ENCODE data around the gene CACNA1C.

The CACNA1C gene

DNA sequence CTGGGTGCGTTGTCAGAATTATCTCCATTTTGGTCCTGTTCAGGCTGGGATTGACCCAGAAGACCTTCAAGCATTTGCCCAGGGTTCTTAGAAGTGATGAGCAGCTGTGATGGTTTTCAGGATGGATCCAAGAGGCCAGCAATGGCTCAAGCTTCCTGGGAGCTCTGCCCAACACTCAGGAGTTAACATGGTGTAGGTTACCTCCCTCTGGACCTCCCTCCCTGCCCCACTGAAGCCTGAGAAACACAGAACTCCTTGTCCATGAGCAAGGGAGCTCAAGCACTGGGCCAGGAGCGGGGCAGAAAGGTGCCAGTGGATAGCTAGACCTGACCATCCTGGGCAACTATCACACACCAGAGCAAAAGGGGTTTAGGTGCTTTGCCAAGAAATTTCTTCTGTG, 593.6 kb downstream of the CACNA1C start:
- in situ Hi-C loops (cut with MboI; ENCODE audit: low sequenced_read_pairs), result no loop called here

DNA sequence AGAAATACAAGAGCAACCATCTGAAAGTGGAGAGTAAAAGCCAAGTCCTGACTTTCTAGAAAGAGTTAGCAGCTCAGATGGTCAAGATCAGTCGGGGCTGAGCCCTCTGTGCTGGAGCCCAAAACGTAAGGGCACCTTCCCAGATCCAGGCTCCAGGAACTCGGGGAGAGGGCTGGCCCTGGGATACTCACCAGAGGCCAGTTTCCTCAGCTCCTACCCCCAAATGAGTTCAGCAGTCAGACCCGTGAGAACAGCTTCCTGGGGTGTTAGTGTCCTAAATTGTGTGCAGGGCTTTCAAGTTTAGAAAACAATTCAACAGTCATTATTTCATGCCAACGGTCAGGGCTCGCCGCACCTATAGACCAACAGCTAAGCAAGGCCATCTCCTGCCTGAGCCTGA, 594.4 kb downstream of the CACNA1C start:
- in situ Hi-C loops (cut with MboI; ENCODE audit: low sequenced_read_pairs), result no loop called here

- in situ Hi-C loops (cut with MboI; ENCODE audit: low sequenced_read_pairs), result no loop called here
Observed at GRCh38 chr12:2648406-2648805, 595.6 kb downstream of the CACNA1C start.

- in situ Hi-C loops (cut with MboI; ENCODE audit: low sequenced_read_pairs), result no loop called here
Observed at GRCh38 chr12:2649201-2650030, 596.6 kb downstream of the CACNA1C start.

DNA sequence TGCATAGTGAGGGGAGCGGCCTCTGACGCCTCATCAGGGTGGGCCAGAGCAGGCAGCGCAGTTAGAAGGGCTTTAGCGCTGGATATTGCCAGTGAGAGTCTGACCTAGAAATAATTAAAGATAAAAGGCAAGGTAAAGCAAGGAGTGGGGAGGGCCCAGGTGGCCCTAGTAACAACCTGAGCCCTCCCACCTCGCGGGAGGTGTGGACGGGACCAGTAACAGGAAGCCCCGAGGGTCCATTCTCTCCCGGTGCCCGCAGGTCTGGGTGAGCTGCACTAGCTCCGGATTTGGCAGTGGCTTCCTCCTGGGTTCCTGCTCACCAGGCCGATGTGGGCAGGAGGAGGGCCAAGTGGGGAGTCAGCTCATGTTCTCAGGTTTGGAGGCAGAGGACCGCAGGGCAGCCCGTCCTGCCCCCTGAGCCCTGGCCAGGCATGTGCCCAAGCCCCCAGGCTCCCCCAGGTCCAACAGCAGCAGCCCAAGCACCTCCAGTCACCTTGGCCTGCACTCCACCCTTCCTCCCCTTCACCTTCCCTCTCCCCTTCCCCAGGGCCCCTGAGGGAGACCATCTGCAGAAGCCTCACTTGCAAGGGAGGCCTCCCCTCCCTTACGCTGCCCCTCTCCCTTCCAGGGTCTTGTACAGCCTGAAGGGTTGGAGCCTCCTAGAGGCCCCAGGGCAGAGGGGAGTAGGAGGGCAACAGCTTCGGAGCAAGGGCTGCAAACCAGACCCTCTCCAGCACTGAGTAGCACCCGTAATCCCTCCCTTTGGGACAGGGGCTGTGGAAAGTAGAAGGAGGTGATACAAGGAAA, 597.7 kb downstream of the CACNA1C start:
- in situ Hi-C loops (cut with MboI; ENCODE audit: low sequenced_read_pairs), result no loop called here

- in situ Hi-C loops (cut with MboI; ENCODE audit: low sequenced_read_pairs), result no loop called here
Observed at GRCh38 chr12:2651068-2651965, 598.5 kb downstream of the CACNA1C start.

DNA sequence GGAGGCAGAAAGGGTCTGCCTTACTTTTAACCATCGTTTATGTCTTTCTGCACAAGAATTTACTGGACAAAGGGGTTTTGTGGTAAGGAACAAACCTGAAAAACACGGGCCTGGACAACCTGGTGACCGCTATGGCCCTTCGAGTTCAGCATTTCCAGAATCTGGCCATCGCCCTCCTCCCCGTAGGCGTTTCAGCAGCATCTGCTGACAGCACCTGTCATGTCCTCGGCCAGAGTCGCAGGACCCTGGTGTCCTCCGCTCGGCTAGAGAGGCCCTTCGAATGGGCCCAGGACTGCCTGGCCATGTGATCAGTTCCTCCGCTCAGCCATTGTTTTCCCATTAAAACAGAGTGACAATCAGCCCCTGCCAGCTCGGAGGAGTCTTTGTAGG, 599.2 kb downstream of the CACNA1C start:
- in situ Hi-C loops (cut with MboI; ENCODE audit: low sequenced_read_pairs), result no loop called here

DNA sequence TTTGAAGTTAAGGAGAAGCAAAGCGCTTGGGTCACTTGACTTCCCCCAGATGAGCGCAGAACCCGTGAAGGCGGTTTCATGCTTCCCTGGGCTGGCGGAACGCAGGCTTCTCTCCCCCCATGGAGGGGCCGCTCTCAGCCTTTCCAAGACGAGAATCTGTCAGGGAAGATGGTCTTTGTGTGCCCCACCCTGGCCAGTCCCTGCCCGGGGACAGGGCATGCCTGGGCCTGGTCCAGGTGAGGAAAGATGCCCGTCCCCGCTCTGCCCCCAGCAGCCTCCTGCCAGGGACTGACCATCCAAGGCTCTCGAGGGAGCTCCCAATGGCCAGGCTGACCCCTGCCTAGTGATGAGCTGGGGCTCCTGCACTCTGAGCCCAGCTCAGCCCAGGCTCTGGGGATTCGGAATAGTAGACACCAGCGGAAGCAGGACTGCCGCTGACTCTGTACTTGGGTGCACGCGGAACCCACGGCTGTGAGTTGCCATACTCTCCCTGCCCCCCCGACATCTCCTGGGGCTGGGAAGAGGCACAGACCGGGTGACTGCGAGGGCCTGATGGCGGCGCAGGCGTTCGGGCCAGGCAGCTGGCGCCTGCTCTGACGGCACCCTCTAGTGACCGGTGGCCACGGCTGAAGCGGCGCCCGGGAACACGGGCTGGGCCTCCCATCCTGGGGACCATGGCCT, 599.8 kb downstream of the CACNA1C start:
- in situ Hi-C loops (cut with MboI; ENCODE audit: low sequenced_read_pairs), result no loop called here

- in situ Hi-C loops (cut with MboI; ENCODE audit: low sequenced_read_pairs), result no loop called here
Observed at GRCh38 chr12:2653461-2653965, 600.7 kb downstream of the CACNA1C start.

DNA sequence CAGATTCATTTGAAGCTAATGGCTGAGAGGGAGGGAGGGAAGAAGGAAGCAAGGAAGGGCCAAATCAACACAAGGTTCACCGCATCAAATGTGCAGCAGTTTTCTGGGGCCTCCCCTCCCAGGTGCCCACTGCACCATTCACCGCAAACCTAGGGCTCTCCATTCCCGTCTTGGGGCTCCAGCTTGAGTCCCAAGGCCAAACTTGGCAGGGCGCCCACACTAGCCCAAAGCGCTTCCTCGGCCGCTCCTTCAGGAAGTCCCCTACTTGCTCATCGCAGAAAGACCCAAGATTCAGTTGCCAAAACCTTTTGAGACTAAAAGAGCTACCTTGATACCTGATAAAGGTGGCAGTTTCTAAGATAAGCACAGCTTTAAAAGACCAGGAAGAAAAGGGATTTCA, 601.5 kb downstream of the CACNA1C start:
- in situ Hi-C loops (cut with MboI; ENCODE audit: low sequenced_read_pairs), result no loop called here

DNA sequence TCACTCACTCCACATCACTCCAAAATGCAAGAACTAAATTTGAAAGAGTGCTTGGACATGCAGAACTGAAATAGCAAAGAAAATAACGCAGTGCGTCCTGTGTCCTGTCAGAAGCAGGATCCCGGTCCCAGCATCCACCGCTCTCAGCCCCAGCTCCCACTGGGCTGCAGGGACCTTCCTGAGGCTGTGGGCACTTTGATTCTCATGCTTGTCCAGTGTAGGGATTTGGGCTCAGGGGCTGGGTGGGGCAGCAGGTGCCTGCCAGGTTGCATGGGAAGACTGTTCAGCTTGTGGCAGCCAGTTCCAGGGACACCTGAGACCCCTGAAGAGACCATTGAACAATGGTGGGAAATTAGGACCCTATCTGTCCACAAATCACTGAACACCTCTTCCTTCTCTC, 602.0 kb downstream of the CACNA1C start:
- in situ Hi-C loops (cut with MboI; ENCODE audit: low sequenced_read_pairs), result no loop called here

DNA sequence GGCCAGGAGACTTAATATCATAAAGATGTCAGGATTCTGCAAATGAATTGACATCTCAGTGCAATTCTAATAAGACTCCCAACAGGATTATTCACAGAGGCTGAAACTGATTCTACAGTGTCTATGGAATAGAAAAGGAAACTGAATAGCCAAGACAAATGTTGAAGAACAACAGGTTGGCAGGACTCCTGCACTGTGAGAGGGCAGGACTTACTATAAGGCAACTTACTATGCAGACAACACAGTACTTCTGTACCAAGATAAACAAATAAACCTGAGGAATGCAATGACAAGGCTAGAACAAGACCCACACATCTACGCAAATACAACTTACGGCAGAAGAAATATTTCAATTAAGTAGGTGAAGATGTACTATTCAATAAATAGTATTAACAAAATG, 609.7 kb downstream of the CACNA1C start:
- in situ Hi-C loops (cut with MboI; ENCODE audit: low sequenced_read_pairs), result no loop called here

- in situ Hi-C loops (cut with MboI; ENCODE audit: low sequenced_read_pairs), result no loop called here
Observed at GRCh38 chr12:2664721-2665577, 612.2 kb downstream of the CACNA1C start.

DNA sequence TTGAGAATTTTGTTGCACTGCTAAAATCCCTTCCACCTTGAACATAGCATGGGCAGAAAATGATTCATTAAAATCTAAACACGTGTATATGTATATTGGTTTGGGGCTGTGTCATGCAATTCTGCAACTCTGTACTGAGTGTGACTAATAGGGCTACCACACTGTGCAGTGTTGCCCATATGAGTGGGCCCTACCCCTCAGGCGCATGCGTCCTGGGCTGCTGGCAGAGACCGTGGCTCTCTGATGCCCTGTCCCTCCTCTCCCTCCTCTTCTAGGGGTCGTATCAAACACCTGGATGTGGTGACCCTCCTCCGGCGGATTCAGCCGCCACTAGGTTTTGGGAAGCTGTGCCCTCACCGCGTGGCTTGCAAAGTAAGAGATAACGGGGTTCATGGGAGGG, 613.6 kb downstream of the CACNA1C start:
- in situ Hi-C loops (cut with MboI; ENCODE audit: low sequenced_read_pairs), result no loop called here

GRCh38 chr12:2666846-2667245, 614.1 kb downstream of the CACNA1C start:
- in situ Hi-C loops (cut with MboI; ENCODE audit: low sequenced_read_pairs), result no loop called here

GRCh38 chr12:2667716-2668440, 615.1 kb downstream of the CACNA1C start:
- in situ Hi-C loops (cut with MboI; ENCODE audit: low sequenced_read_pairs), result no loop called here

- in situ Hi-C loops (cut with MboI; ENCODE audit: low sequenced_read_pairs), result no loop called here
Observed at GRCh38 chr12:2668816-2669215, 616.0 kb downstream of the CACNA1C start.

- in situ Hi-C loops (cut with MboI; ENCODE audit: low sequenced_read_pairs), result no loop called here
Observed at GRCh38 chr12:2669560-2669959, 616.8 kb downstream of the CACNA1C start.

- in situ Hi-C loops (cut with MboI; ENCODE audit: low sequenced_read_pairs), result no loop called here
Observed at GRCh38 chr12:2672863-2673262, 620.1 kb downstream of the CACNA1C start.

Measured in HL-60/S4 treated with phorbol 12-myristate 13-acetate at 8.2 ng/mL for 4 days and 3 days (cell line).